HepG2 (cell line): ENCODE results near the gene DPP8. TPM values are rescaled to one million over a fixed set of nuclear protein-coding genes. Genes with fewer than 3 reads are reported as not detected.

Experiments used
- CHD2 ChIP-seq: IDR thresholded peaks from 2 replicates; pipeline ENCODE4 v1.6.1; 2011; ENCODE audit warnings: low read depth, low read length, improper control_type of control experiment
- FOXP4 ChIP-seq: sonication (generic); formaldehyde crosslinking; IDR thresholded peaks from 2 replicates; pipeline ENCODE4 v1.4.0; 2020; ENCODE audit warnings: missing genetic modification reagents
- HOXD1 ChIP-seq: sonication (generic); formaldehyde crosslinking; IDR thresholded peaks from 2 replicates; pipeline ENCODE4 v1.5.0; 2020; ENCODE audit warnings: missing genetic modification reagents
- ISL2 ChIP-seq: sonication (generic); formaldehyde crosslinking; IDR thresholded peaks from 2 replicates; pipeline ENCODE4 v1.5.0; 2020; ENCODE audit warnings: missing genetic modification reagents
- JUND ChIP-seq: sonication (generic); formaldehyde crosslinking; IDR thresholded peaks from 2 replicates; pipeline ENCODE4 v1.8.0; 2022; ENCODE audit warnings: mild to moderate bottlenecking, missing genetic modification reagents
- MNT ChIP-seq: fragments of 450-650 bp; IDR thresholded peaks from 2 replicates; pipeline ENCODE4 v1.6.1; 2016
- MXD1 ChIP-seq: sonication (generic); formaldehyde crosslinking; IDR thresholded peaks from 2 replicates; pipeline ENCODE4 v1.4.0; 2020; ENCODE audit warnings: mild to moderate bottlenecking, missing genetic modification reagents
- NCOA2 ChIP-seq: sonication (generic); formaldehyde crosslinking; IDR thresholded peaks from 2 replicates; pipeline ENCODE4 v1.8.0; 2022; ENCODE audit warnings: inconsistent platforms
- NR2F2 ChIP-seq: IDR thresholded peaks from 2 replicates; pipeline ENCODE4 v1.6.1; 2012; ENCODE audit warnings: low read depth, inconsistent platforms, borderline replicate concordance
- PHF5A ChIP-seq: IDR thresholded peaks from one replicate; pipeline ENCODE4 v1.6.1; 2018; ENCODE audit warnings: low read depth, missing genetic modification reagents; ENCODE audit not compliant: unreplicated experiment
- SAFB2 ChIP-seq: sonication (generic); formaldehyde crosslinking; IDR thresholded peaks from 2 replicates; pipeline ENCODE4 v1.5.1; 2020; ENCODE audit warnings: missing genetic modification reagents, low read depth, mild to moderate bottlenecking, borderline replicate concordance
- SIN3A ChIP-seq: IDR thresholded peaks from 2 replicates; pipeline ENCODE4 v1.6.1; 2011; ENCODE audit warnings: low read depth, mild to moderate bottlenecking, control low read depth, low read length, borderline replicate concordance
- SOX13 ChIP-seq, 3 experiments: fragments of 450-650 bp in 1 of 3; sonication (generic) in 1 of 3; formaldehyde crosslinking in 1 of 3; IDR thresholded peaks in 2 of 3; conservative IDR thresholded peaks in 1 of 3; 2 replicates each; pipeline versions ENCODE4 v1.5.0 to v1.6.1; 2016 to 2020; ENCODE audit warnings: antibody characterized with exemption in 1 of 3, mild to moderate bottlenecking in 1 of 3, missing compliant biosample characterization in 1 of 3, missing genetic modification reagents in 1 of 3, moderate library complexity in 1 of 3
- STAG1 ChIP-seq: sonication (generic); formaldehyde crosslinking; IDR thresholded peaks from 2 replicates; pipeline ENCODE4 v1.4.0; 2020; ENCODE audit warnings: missing genetic modification reagents
- ZBTB43 ChIP-seq: sonication (generic); formaldehyde crosslinking; conservative IDR thresholded peaks from 2 replicates; pipeline ENCODE4 v1.4.0; 2020; ENCODE audit warnings: missing genetic modification reagents
- ZKSCAN8 ChIP-seq: IDR thresholded peaks from 2 replicates; pipeline ENCODE4 v1.6.1; 2016; ENCODE audit warnings: borderline replicate concordance, missing genetic modification reagents, missing compliant biosample characterization
- ZNF251 ChIP-seq: sonication (generic); formaldehyde crosslinking; IDR thresholded peaks from 2 replicates; pipeline ENCODE4 v1.9.0; 2021; ENCODE audit warnings: mild to moderate bottlenecking, missing genetic modification reagents
- ZNF263 ChIP-seq: sonication (generic); formaldehyde crosslinking; IDR thresholded peaks from 2 replicates; pipeline ENCODE4 v1.4.0; 2020; ENCODE audit warnings: missing genetic modification reagents
- ZNF546 ChIP-seq: sonication (generic); formaldehyde crosslinking; conservative IDR thresholded peaks from 2 replicates; pipeline ENCODE4 v1.8.1; 2023; ENCODE audit warnings: mild to moderate bottlenecking, missing genetic modification reagents
- ZNF562 ChIP-seq: sonication (generic); formaldehyde crosslinking; IDR thresholded peaks from 2 replicates; pipeline ENCODE4 v1.8.0; 2022; ENCODE audit warnings: missing genetic modification reagents, borderline replicate concordance
- ZNF569 ChIP-seq: sonication (generic); formaldehyde crosslinking; IDR thresholded peaks from 2 replicates; pipeline ENCODE4 v1.5.0; 2020; ENCODE audit warnings: mild to moderate bottlenecking, missing genetic modification reagents, moderate library complexity, borderline replicate concordance
- ZNF7 ChIP-seq: IDR thresholded peaks from 2 replicates; pipeline ENCODE4 v1.6.1; 2016; ENCODE audit warnings: missing biosample characterization, missing genetic modification reagents
- ZSCAN25 ChIP-seq: sonication (generic); formaldehyde crosslinking; IDR thresholded peaks from 2 replicates; pipeline ENCODE4 v1.8.0; 2022; ENCODE audit warnings: mild to moderate bottlenecking, missing genetic modification reagents
- polyA plus RNA-seq, 8 experiments: library from polyadenylated mRNA; depleted of rRNA in 3 of 8; stranded (reverse) in 7 of 8; unstranded in 1 of 8; fragments of >200 nt; fragmentation: Illumina TruSeq in 4 of 8; extraction: Trizol in 4 of 8; gene quantifications; 2 replicates each; pipeline versions ENCODE4 v1.2.1 to v1.2.3, GENCODE V29; 2011 to 2016; ENCODE audit warnings: low read depth in 4 of 8, missing spikeins in 1 of 8, mixed read lengths in 1 of 8; ENCODE audit not compliant: insufficient read depth in 1 of 8
- total RNA-seq, 5 experiments: library from RNA; depleted of rRNA; stranded (reverse); fragments of >200 nt; fragmentation: Illumina TruSeq; extraction: Trizol; gene quantifications; 2 replicates each; pipeline ENCODE4 v1.2.3, GENCODE V29; 2016; ENCODE audit warnings: low read depth in 1 of 5
- TF ChIP-seq, protein P1 (sequence below): sonication (generic); formaldehyde crosslinking; IDR thresholded peaks from 2 replicates; pipeline ENCODE4 v1.5.1; 2020; ENCODE audit warnings: missing genetic modification reagents, mild to moderate bottlenecking, borderline replicate concordance

Gene DPP8
- total and polyA plus RNA-seq, 2 of the 13 experiments (the other 11 are each of a cell fraction or from before 2014, with no cell fraction given) = 18.0 to 26.3 TPM

GRCh38 chr15:65532738-65533051, 15.2 kb upstream of the DPP8 start (continued):
- TF ChIP-seq ZNF251 (CRISPR knock-in tag) = no peak
- TF ChIP-seq SAFB2 (CRISPR knock-in tag) = no peak
- TF ChIP-seq SIN3A = peak; percentile 24; the same call in 1 of the 2 replicates
- no peak for TF ChIP-seq CHD2
- TF ChIP-seq PHF5A (CRISPR knock-in tag) = no peak
- no peak for TF ChIP-seq MXD1 (CRISPR knock-in tag)
- no peak for TF ChIP-seq STAG1
- TF ChIP-seq ZSCAN25 (CRISPR knock-in tag) = no peak
- TF ChIP-seq ZNF562 (CRISPR knock-in tag) = no peak
- 0 out of 2 replicates have a peak, but pooled peaks have one; percentile 30 for TF ChIP-seq NCOA2
- peak; percentile 51; the same call in 1 of the 2 replicates for TF ChIP-seq FOXP4
- peak; percentile 77 for TF ChIP-seq JUND (CRISPR knock-in tag)
- no peak for TF ChIP-seq ZNF7 (CRISPR knock-in tag)
- TF ChIP-seq ZBTB43 (CRISPR knock-in tag) = 0 out of 2 replicates have a peak, but pooled peaks have one; percentile 48
- TF ChIP-seq ZNF569 (CRISPR knock-in tag) = no peak
- TF ChIP-seq, protein P1, sequence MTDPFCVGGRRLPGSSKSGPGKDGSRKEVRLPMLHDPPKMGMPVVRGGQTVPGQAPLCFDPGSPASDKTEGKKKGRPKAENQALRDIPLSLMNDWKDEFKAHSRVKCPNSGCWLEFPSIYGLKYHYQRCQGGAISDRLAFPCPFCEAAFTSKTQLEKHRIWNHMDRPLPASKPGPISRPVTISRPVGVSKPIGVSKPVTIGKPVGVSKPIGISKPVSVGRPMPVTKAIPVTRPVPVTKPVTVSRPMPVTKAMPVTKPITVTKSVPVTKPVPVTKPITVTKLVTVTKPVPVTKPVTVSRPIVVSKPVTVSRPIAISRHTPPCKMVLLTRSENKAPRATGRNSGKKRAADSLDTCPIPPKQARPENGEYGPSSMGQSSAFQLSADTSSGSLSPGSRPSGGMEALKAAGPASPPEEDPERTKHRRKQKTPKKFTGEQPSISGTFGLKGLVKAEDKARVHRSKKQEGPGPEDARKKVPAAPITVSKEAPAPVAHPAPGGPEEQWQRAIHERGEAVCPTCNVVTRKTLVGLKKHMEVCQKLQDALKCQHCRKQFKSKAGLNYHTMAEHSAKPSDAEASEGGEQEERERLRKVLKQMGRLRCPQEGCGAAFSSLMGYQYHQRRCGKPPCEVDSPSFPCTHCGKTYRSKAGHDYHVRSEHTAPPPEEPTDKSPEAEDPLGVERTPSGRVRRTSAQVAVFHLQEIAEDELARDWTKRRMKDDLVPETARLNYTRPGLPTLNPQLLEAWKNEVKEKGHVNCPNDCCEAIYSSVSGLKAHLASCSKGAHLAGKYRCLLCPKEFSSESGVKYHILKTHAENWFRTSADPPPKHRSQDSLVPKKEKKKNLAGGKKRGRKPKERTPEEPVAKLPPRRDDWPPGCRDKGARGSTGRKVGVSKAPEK (CRISPR knock-in tag) = no peak
- TF ChIP-seq ZNF263 (CRISPR knock-in tag) = no peak
- no peak for TF ChIP-seq NR2F2
- no peak for TF ChIP-seq HOXD1 (CRISPR knock-in tag)
- TF ChIP-seq MNT = peak; percentile 84
- TF ChIP-seq ZKSCAN8 = no peak
- TF ChIP-seq ZNF546 (CRISPR knock-in tag) = no peak
- TF ChIP-seq SOX13 (IDR thresholded peaks at IDR 0.05) = no peak
- peak in 1 of 2 experiments; percentile 17; a peak in 1 of 4 replicates for TF ChIP-seq SOX13 (CRISPR knock-in tag; conservative IDR thresholded peaks at IDR 0.05 in 1 of 2, IDR thresholded peaks at IDR 0.05 in 1 of 2)
- no peak for TF ChIP-seq ISL2 (CRISPR knock-in tag)
